ENCODE data around the gene IDI2. TPM values are rescaled to one million over a fixed set of nuclear protein-coding genes. Genes with fewer than 3 reads are reported as not detected.

IDI2 gene
- total RNA-seq (under 1 TPM in 1 of 2 donors, not detected in 1; 0.18 TPM), polyA plus RNA-seq (under 1 TPM; 0.05 to 0.08 TPM)
- long read RNA-seq, donor 1, result 0 reads
- long read RNA-seq, donor 2, result 0 reads
- long read RNA-seq, donor 3, result 0 reads
- long read RNA-seq, donor 4, result 0 reads
- long read RNA-seq, donor 5, partial matches to known transcripts, result 19 of 19 reads
- long read RNA-seq, donor 5, other reads (novel, unspliced or antisense), result 0 of 19 reads

- Histone ChIP-seq H3K27me3 (ENCODE audit: control insufficient read depth in 3 of 3, insufficient read depth in 3 of 3, low read length in 2 of 3) (no peaks in the 10 kb centered on the region), H3K27ac (ENCODE audit: low read depth in 1 of 2, low read length in 1 of 2) (no peak within 1 kb of the TSS), H3K36me3 (ENCODE audit: control insufficient read depth in 4 of 4, insufficient read depth in 4 of 4, low read length in 4 of 4) (peaks cover 0 to 2% (median under 1%) of the 10 kb centered on the region in 4 donors), H3K9ac (ENCODE audit: insufficient read depth in 1 of 2, low read length in 2 of 2) (no peak within 1 kb of the TSS), H3K9me3 (ENCODE audit: control insufficient read depth in 4 of 4, insufficient read depth in 3 of 4, low read length in 3 of 4) (no peaks in the 10 kb centered on the region), H3K4me3 (no peak within 1 kb of the TSS), H3K4me1 (ENCODE audit: control insufficient read depth in 5 of 5, insufficient read depth in 5 of 5, low read length in 5 of 5) (no peaks in the 10 kb centered on the region)
- TF ChIP-seq CTCF (IDR thresholded peaks at IDR 0.05; ENCODE audit: control extremely low read depth, extremely low read depth), result no peak
- ATAC-seq (ENCODE audit: insufficient read depth, low FRiP score), result no peak
- DNase-seq, result no peak
- 91 to 93% methylated on average over 1 of the region's 1 CpG for WGBS, 2 donors
These were observed at the start of gene IDI2 for GRCh38 chr10:1025683-1026082. Gene IDI2 (minus strand): TSS chr10:1025859. CDS start chr10:1024723, 1,136 bp downstream.

DNA sequence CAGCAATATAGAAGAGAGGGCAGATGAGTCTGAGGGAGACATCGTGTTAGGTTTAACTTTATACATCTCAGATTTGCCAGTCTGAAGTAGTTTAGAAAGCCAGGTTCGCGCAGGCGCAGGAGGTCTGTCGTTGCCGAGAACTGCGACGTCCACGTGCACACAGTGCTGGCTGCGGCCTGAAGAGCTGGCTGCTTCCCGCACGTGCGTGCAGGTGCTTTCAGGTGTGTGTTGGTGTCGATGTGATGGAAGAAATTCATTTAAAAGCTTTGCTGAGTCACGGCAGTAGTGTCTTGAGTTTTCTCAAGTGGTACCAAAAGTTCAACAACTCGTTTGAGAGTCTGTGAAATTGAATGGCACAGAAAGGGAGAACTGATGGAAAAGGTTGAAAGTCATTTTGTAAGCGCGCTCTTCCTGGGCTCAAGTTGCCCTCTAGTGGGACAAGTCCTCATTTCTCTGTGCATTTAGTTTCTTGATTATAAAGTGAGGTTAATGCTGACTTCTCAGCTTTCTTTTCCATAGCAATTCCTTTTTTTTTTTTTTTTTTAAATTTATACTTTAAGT, 49.2 kb upstream of the IDI2 start:
- Histone ChIP-seq H3K27me3 (ENCODE audit: control insufficient read depth in 3 of 3, insufficient read depth in 3 of 3, low read length in 2 of 3) (no peaks in the 10 kb centered on the region), H3K36me3 (ENCODE audit: control insufficient read depth in 4 of 4, insufficient read depth in 4 of 4, low read length in 4 of 4) (peaks cover 0 to 13% (median 4%) of the 10 kb centered on the region in 4 donors), H3K27ac (ENCODE audit: low read depth in 1 of 2, low read length in 1 of 2) (peak overlapping the region in 1 of 2 donors; percentile 66), H3K9me3 (ENCODE audit: control insufficient read depth in 4 of 4, insufficient read depth in 3 of 4, low read length in 3 of 4) (no peaks in the 10 kb centered on the region), H3K4me1 (ENCODE audit: control insufficient read depth in 5 of 5, insufficient read depth in 5 of 5, low read length in 5 of 5) (no peaks in the 10 kb centered on the region), H3K4me3 (no peak overlapping the region), H3K9ac (ENCODE audit: insufficient read depth in 1 of 2, low read length in 2 of 2) (no peak overlapping the region)
- DNase-seq (peak; percentile 60 to 84 (median 63)), ATAC-seq (ENCODE audit: insufficient read depth, low FRiP score) (peak; percentile 66)
- no peak for TF ChIP-seq CTCF (IDR thresholded peaks at IDR 0.05; ENCODE audit: control extremely low read depth, extremely low read depth)
- WGBS, 2 donors, result 68 to 80% methylated on average over 18 of the region's 18 CpGs

- no peak for ATAC-seq (ENCODE audit: insufficient read depth, low FRiP score)
- 88 to 92% methylated on average over 24 of the region's 24 CpGs for WGBS, 2 donors
These were observed 48.5 kb upstream of the IDI2 start for GRCh38 chr10:1074052-1074747.

More at GRCh38 chr10:1074052-1074747, 48.5 kb upstream of the IDI2 start:
- H3K4me3 ChIP-seq, result no peak overlapping the region
- H3K36me3 ChIP-seq (ENCODE audit: control insufficient read depth in 4 of 4, insufficient read depth in 4 of 4, low read length in 4 of 4), result peaks cover 0 to 11% (median 3%) of the 10 kb centered on the region in 4 donors
- no peak for TF ChIP-seq CTCF (IDR thresholded peaks at IDR 0.05; ENCODE audit: control extremely low read depth, extremely low read depth)
- no peak overlapping the region for H3K9ac ChIP-seq (ENCODE audit: insufficient read depth in 1 of 2, low read length in 2 of 2)
- no peaks in the 10 kb centered on the region for H3K4me1 ChIP-seq (ENCODE audit: control insufficient read depth in 5 of 5, insufficient read depth in 5 of 5, low read length in 5 of 5)
- peak overlapping the region in 1 of 2 donors; percentile 66 for H3K27ac ChIP-seq (ENCODE audit: low read depth in 1 of 2, low read length in 1 of 2)
- no peaks in the 10 kb centered on the region for H3K27me3 ChIP-seq (ENCODE audit: control insufficient read depth in 3 of 3, insufficient read depth in 3 of 3, low read length in 2 of 3)
- H3K9me3 ChIP-seq (ENCODE audit: control insufficient read depth in 4 of 4, insufficient read depth in 3 of 4, low read length in 3 of 4), result no peaks in the 10 kb centered on the region
- no peak for DNase-seq

Data from lung (tissue), 16 donors.